GM12865 (cell line): ENCODE results near the gene RAB11FIP2.

ENCODE experiments used
- DNase-seq: peaks from one replicate; pipeline ENCODE4 v3.0.0; 2010; ENCODE audit warnings: low read depth
- H3K4me3 ChIP-seq: 2 replicates; pipeline ENCODE4 v1.5.1; 2011; ENCODE audit warnings: mild to moderate bottlenecking, low read depth, low read length, control low read depth
- CTCF ChIP-seq: IDR thresholded peaks from 2 replicates; pipeline ENCODE4 v1.5.1; 2011; ENCODE audit warnings: low read length, control low read depth, low read depth, inconsistent platforms; ENCODE audit not compliant: insufficient read depth; ENCODE audit errors: missing control alignments

Gene RAB11FIP2

GRCh38 chr10:117964536-117964935 lies 82.2 kb downstream of the RAB11FIP2 start:
- H3K4me3 ChIP-seq = no peak overlapping the region
- DNase-seq = no peak
- TF ChIP-seq CTCF = no peak

- no peak overlapping the region for H3K4me3 ChIP-seq
- DNase-seq = no peak
- no peak for TF ChIP-seq CTCF
Measured at GRCh38 chr10:117960345-117960935, 86.3 kb downstream of the RAB11FIP2 start.

- TF ChIP-seq CTCF = no peak
- DNase-seq = no peak
- no peak overlapping the region for H3K4me3 ChIP-seq
Measured at GRCh38 chr10:117956972-117957371, 89.8 kb downstream of the RAB11FIP2 start.

- no peak for DNase-seq
- no peak for TF ChIP-seq CTCF
Measured at GRCh38 chr10:117955176-117955575, 91.6 kb downstream of the RAB11FIP2 start.

More at GRCh38 chr10:117955176-117955575, 91.6 kb downstream of the RAB11FIP2 start:
- no peak overlapping the region for H3K4me3 ChIP-seq
